Measurements from ENCODE around the gene TDP1.
"Not testable (repeated sequence)": the region's sequence is repeated elsewhere in the genome, so short reads cannot be mapped to it uniquely, and the experiment has no call there.

Gene TDP1

DNA sequence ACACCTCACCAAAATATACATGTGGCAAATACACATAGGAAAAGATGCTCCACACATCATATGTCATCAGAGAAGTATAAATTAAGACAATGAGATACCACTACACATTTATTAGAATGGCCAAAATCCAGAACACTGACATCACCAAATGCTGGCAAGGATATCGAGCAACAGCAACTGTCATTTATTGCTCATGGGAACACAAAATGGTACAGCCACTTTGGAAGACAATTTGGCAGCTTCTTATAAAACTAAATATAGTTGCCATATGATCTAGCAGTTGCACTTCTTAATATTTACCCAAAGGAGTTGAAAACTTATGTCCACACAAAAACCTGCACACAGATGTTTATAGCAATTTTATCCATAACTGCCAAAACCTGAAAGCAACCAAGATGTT is 99.1 kb downstream of the TDP1 start:
- no peak for DNase-seq

DNA sequence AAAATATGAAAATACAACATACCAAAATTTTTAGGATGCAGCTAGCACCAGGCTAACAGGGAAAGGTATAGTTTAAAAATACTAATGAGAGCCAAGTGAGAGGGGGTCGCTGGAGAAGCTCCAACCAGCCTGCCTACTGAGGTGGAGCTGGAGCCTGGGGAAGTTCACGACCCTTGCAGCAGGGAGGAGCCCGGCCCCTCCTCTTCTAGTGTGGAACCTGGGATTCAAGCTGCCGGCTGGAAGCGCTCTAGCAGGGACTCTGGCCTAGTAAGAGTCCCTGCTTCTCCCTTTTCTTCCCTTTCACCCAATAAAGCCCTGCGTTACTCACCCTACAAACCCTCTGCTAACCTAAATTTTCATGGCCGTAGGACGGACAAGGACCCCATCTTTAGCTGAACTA is 101.1 kb downstream of the TDP1 start:
- DNase-seq: no peak

DNA sequence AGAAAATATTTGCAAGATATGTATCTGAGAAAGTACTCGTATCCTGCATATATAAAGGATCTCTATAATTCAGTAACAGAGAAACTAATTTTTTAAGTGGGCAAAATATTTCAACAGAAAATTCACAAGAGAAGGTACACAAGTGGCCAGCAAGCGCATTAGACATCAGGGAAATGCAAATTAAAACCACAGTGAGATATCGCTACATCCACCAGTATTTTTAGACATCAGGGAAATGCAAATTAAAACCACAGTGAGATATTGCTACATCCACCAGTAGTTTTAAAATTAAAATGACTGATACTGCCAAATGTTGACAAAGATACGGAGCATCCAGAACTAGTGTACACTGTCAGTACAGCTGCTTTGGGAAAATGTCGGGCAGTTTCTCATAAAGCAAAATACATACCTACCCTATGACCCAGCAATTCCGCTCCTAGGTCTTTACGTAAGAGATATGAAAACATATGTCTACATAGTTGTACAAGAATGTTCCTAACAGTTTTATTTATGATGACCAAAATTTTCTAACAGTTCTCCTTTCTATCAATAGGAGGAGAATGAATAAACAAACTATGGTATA is 103.2 kb downstream of the TDP1 start:
- no peak for DNase-seq

DNA sequence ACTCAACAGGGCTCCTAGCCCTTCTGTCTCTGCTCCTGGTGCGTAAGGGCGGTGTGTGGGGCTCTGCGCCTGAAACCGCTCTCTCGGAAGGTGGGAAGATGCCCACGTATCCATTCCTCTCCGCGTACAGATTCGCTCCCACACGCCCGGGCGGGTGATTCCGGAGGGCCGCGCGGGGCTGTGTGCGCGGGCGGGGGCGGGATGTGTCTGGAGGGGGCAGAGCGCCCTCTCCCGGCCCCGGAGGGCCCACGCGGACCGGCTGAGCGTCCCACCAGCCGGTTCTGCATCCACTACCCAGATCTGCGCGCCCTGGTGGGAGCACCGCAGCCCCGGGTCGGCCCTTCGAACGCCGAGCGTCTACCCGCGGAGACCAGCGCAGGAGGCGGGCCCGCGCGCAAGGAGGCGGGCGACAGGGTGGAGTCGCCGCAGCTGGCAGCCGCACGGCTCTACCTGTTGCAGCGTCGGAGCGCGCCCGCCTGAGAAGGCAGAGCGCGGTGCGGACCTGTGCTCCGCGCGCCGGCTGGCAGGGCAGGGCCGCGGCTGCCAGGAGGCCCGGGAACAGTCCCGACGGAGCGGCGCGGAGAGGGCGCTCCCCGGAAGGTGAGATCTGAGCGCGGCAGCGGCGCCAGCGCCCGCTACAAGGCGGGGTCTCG is 104.7 kb downstream of the TDP1 start:
- peak; percentile 38 for DNase-seq

DNA sequence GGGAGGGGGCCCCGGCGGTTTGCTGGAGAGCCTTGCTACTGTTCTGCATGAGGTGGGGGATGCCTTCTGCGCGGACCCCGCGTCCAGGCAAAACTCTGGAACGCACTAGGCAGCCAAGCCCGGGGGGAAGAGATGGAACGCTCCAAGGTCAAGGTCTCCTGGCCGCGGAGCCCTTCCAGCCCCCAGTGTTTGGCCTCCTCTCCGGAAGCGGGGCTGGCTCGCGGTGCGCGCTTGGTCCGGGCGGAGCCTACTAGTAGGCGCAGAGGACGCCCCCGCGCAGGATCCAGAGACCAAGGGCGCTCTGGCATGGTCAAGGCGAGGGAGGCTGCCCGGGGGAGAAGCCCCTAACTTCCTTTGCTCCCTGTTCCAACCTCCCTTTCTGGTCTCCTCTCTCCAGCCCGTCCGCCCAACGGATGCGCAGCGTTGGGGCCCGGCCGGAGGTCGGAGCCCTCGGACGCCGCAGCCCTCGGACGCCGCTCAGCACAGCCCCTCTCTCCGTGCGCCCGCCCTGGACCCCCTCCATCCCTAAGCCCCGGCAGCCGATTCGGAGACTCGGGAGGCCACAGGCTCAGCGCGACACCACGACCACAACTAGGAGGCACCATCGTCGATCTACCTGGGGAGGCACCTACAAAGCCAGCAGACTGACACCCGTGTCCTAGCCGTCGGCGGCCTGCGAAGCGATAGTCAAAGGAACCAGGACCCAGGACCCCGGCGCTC is 105.4 kb downstream of the TDP1 start:
- DNase-seq: no peak

DNA sequence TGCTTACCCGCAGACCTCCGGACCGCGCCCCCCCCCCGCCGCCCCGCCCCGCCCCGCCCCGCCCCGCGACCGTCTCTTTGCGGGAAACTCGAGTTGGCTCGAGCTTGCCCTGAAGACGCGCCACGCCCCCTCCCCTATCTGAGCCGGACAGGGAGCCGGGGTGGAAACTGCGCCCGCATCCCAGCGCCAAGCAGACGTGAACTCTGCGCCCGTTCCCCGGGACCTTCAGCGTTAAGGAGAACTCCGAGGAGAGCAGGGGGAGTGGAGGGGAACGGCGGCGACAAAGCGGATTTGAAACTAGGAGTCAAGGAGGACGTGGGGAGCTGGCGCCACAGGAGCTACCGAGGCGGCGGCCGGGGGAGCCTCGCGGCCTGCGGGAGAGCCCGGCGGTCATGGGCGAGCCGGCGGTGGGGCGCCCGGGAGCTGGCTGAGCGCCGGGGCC is 106.0 kb downstream of the TDP1 start, which contains the start of gene KCNK13:
TSS of gene KCNK13 (plus strand) at position 310 of the 442 bp plus-strand sequence. CDS start 212 bp downstream, outside the sequence.
- peak; percentile 32 for DNase-seq

DNA sequence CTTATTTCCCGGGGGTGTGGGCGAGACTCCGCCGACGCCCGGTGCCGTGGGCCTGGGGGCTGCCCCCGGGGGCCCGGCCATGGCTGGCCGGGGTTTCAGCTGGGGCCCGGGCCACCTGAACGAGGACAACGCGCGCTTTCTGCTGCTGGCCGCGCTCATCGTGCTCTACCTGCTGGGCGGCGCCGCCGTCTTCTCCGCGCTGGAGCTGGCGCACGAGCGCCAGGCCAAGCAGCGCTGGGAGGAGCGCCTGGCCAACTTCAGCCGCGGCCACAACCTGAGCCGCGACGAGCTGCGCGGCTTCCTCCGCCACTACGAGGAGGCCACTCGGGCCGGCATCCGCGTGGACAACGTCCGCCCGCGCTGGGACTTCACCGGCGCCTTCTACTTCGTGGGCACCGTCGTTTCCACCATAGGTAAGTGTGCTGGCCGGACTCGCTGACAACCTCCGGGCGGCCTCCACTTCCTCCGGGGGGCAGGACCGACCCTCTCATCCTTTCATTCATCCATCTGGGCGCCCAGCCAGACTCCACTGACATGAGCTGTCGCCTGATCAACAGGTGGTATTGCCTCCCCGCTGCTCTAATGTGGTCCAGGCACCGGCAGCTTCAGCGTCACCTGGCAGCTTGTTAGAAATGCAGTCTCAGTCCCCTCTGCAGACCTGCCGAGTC is 106.5 kb downstream of the TDP1 start:
- DNase-seq: peak; percentile 25

DNA sequence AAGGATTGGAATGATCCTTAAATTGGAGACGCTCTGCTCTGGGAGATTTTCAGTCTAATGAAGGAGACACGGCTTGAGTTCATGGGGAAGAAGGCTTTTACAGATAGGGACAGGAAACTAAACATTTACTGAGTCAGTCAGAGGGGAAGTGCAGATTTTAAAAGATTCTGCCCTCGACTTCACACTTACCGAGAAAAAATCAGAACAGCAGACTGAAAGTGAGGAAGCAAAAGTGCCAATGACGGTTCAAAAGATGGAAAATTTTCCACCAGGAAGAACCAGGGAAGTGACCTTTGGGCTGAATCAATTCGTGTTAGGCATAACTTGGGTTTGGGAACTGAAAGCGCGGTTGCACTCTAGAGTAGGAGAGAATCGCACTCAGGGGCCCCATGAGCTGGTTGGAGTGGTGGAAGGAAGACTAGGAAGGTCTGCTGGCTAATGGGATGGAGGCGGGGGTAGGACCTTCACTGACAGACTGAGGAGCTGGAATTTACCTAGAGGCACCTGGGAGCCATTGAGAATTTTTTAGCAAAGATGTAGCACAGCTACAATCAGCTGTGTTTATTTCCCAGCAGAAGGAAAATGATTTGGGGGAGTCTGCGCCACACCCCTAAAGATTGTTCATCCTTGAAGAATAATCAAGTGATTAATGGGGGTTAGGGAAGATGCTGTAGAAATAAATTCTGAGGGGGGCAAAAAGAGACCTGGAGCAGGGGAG is 107.3 kb downstream of the TDP1 start:
- DNase-seq: no peak

DNA sequence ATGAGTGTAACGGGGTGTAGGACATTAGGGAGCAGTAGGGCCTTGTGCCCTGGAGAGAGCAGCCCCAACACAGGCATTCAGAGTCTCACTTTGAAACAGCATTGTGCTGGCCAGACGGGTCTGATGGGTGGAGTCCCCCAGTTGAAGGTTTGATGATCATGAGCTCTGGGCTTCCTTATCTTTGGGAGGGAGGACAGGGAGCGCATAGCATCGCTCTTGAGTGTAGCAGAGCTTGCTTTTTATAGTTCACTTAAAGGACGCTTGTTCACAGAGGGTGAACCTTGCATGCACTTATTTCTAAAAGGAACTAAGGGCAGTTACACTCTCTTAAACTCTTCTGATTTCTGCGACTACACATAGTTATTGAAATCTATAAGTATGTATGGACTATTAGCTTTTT is 116.6 kb downstream of the TDP1 start:
- DNase-seq: no peak

DNA sequence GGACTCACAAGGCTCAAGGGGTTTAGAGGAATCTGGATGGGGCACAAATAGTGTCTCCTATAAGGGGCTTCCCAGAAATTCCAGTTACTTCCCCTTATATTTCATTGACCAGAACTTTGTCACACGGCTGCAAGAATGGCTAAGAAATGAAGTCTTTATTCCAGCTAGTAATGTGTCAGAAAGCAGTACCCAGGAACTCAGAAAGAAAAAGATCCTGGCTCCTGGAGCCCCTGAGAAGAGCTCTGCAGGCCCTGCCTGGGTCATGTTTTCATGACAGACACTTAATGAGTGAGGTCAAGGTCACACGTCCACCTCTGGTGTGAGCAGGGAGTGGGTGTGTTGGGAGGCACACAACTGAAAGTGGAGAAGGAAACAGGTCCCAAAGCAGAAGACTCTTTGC is 123.8 kb downstream of the TDP1 start:
- no peak for DNase-seq

DNA sequence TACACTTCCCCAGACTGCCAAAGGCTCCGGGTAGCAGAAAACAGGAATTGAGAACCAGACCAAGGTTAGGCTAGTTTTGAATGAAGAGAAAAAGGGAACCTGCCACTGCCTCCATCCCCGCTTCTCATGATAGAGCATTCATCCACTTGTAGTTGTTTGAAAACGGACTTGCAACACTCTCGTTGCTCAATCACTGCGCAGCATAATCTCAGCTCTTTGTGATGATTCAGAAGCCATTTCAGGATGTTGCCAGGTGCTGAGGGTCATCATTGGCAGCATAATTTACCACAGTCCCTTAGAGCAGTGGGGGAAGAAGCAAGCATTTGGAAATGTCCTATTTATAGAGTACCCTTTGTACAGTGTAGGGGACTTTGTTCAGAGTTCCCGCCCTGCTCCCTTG is 131.7 kb downstream of the TDP1 start:
- DNase-seq: peak; percentile 42

DNA sequence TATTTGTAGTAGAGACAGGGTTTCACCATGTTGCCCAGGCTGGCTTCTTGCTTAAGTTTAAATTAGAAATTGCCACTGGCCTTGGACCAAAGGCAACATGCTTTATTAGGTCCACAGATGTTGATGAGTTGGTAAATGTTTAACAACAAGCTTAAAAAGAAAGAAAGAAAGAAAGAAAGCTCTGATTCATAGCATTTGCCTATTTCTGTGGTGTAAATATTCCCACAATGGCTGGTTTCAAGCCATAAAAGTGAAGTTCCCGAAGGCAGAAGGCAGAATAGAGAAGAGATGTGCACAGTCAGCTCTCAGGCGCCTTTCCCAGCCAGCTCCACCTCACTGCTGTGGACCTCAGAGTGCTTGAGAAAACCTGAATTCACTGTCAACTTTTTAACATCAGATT is 132.4 kb downstream of the TDP1 start:
- DNase-seq: no peak

DNA sequence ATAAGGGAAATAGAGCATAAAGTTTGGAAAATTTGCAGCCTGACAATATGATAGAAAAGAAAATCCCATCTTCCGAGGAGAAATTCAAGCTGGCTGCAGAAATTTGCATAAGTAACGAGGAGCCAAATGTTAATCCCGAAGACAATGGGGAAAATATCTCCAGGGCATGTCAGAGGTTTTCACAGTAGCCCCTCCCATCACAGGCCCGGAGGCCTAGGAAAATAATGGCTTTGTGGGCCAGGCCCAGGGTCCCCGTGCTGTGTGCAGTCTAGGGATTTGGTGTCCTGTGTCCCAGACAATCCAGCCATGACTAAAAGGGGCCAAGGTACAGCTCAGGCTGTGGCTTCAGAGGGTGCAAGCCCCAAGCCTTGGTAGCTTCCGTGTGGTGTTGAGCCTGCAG is 133.8 kb downstream of the TDP1 start:
- DNase-seq: not testable (repeated sequence)

DNA sequence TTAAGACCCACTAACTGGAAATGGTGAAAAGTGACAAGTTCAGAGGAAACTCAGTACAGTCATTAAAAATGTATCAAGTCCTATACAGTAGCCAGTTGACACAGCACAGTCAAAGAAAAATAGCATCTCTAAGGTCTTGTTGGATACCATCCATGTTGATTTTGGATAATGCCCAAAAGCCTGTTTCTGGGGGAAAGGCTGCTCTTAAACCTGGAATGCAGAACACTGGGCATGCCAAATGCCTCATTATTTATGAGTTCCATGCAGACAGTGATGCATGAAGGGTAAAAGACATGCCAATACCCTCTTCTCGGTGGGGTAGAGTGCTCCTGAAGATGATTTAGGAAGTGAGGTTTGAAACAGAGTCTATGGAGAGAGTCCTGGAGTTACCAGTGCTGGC is 135.7 kb downstream of the TDP1 start:
- DNase-seq: no peak

DNA sequence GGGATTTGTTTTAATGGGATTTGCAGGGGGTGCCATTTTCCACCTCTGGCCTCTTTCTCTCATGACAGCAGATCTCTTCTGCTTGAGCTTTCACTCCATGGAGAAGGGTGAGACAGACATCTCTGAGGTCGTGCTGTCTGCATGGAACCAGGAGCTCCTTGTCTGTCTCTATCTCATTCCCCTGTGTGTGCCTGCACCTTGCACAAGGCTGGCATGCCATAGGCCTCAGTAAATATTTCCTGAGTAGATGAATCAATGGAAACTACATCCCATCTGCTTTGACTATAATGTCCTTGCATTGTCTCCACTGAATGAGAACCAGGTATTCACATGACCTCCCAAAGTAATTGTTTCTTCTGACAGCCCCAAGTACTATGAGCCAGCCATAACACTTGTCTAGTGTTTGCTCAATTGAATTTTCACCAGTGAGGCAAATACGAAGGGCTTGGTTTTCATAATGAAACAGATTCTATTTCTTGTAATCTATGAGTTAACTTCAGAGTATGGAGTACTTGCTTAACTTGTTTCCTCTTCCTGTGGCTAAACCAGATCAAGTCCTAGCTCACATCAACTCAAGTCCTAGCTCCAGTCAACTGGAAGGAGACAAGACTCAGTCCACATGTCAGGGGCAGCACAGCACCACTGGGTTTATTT is 138.3 kb downstream of the TDP1 start:
- DNase-seq: no peak

All from femur (tissue), 1 donor.